Measurements from ENCODE around the gene SEC62. TPM values are rescaled to one million over a fixed set of nuclear protein-coding genes. Genes with fewer than 3 reads are reported as not detected.
"Not testable (repeated sequence)": the region's sequence is repeated elsewhere in the genome, so short reads cannot be mapped to it uniquely, and the experiment has no call there.

Gene SEC62
- total RNA-seq, 2 donors from 2014 or later: 50.4 to 54.0 TPM

DNA sequence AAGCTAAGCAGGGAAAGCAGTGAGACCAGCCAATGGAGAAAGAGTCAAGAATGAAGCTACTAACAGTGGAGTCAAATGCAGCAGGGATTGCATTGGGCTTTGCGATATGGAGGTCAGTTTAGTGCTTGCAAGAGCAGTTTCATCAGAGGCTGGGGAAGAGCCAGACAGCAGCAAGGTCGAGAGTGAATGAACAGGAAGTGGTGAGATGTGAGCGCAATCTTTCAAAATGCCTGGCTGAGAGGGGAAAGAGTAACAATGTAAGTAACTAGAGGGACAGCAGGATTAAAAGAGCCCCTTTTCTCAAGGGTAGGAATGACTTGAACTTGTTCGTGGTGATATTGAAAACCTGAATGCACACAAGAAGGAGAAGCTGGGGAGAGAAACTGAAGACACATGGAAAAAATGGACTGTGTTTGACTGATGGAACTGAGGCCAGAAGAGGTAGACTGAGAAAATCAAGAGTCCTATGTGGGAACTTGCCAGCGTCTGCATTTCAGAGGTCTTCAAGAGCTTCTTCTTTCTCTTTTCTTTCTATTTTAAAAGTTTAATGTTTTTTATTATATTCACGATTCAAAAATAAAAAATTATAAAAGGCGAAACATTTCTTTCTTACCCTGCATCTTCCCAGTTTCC is 40.5 kb downstream of the SEC62 start:
- Histone ChIP-seq H3K9me3 (no peaks in the 10 kb centered on the region), H3K4me1 (replicated peaks) (no peaks in the 10 kb centered on the region), H3K27ac (no peak overlapping the region), H3K27me3 (replicated peaks; ENCODE audit: insufficient read depth) (no peaks in the 10 kb centered on the region), H3K36me3 (no peaks in the 10 kb centered on the region), H3K4me3 (no peak overlapping the region)
- intact Hi-C loops (cut with DNase I): no loop called here
- DNase-seq (ENCODE audit: low spot score): no peak
- WGBS: 76% methylated on average over 7 of the region's 7 CpGs
- no peak for TF ChIP-seq POLR2A (IDR thresholded peaks at IDR 0.05)
- TF ChIP-seq, protein P1, sequence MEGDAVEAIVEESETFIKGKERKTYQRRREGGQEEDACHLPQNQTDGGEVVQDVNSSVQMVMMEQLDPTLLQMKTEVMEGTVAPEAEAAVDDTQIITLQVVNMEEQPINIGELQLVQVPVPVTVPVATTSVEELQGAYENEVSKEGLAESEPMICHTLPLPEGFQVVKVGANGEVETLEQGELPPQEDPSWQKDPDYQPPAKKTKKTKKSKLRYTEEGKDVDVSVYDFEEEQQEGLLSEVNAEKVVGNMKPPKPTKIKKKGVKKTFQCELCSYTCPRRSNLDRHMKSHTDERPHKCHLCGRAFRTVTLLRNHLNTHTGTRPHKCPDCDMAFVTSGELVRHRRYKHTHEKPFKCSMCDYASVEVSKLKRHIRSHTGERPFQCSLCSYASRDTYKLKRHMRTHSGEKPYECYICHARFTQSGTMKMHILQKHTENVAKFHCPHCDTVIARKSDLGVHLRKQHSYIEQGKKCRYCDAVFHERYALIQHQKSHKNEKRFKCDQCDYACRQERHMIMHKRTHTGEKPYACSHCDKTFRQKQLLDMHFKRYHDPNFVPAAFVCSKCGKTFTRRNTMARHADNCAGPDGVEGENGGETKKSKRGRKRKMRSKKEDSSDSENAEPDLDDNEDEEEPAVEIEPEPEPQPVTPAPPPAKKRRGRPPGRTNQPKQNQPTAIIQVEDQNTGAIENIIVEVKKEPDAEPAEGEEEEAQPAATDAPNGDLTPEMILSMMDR (IDR thresholded peaks at IDR 0.05): no peak
- TF ChIP-seq POLR2AphosphoS5 (IDR thresholded peaks at IDR 0.05): no peak

DNA sequence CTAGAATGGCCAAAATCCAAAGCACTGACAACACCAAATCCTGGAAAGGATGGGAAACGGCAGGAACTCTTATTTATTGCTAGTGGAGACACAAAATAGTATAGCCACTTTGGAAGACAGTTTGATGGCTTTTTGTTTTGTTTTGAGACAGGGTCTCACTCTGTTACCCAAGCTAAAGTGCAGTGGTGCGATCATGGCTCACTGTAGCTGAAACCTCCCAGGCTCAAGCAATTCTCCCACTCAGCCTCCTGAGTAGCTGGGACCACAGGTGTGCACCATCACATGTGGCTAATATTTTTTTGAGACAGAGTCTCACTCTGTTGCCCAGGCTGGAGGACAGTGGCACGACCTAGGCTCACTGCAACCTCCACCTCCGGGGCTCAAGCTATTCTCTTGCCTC is 43.9 kb downstream of the SEC62 start:
- Histone ChIP-seq H3K4me1 (replicated peaks) (no peaks in the 10 kb centered on the region), H3K27me3 (replicated peaks; ENCODE audit: insufficient read depth) (no peaks in the 10 kb centered on the region), H3K4me3 (no peak overlapping the region), H3K27ac (no peak overlapping the region), H3K9me3 (no peaks in the 10 kb centered on the region), H3K36me3 (no peaks in the 10 kb centered on the region)
- TF ChIP-seq POLR2A (IDR thresholded peaks at IDR 0.05) (no peak), POLR2AphosphoS5 (IDR thresholded peaks at IDR 0.05) (no peak)
- TF ChIP-seq, protein P1 (IDR thresholded peaks at IDR 0.05): no peak
- WGBS: 79% methylated on average over 4 of the region's 4 CpGs
- intact Hi-C loops (cut with DNase I): no loop called here
- no peak for DNase-seq (ENCODE audit: low spot score)

DNA sequence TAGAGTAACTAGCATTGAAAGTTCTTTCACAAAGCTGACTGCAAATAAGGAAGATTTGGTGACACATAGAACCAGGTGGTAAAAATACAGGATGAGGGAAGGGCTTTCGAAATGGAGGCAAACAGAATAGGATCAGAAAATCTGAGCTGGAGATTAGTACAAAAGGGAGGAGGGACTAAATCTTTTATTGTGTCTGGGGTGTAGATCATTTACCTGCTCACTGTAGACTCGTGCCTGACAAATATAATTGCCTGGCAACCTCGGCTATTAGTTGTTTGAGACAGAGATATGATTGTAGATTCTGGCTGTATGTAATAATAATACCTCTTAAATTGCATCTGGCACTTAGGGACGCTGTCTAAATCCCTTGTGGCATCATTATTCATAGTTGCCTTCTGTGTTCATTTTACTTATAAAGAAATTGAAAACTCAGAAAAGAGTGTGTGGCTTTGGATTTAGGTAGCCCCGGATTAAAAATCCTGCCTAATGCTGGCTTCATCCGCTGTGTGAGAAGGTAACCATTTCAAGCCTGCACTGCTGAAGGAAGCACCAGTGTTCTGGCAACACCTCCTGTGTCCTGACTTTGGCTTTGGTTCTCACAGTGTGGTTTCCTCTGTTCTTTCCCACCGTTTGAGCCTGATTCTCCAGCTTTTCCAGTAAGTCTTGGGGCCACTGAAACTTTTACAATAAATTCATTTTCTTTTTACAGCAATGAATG is 46.2 kb downstream of the SEC62 start:
- Histone ChIP-seq H3K4me1 (replicated peaks) (no peaks in the 10 kb centered on the region), H3K27me3 (replicated peaks; ENCODE audit: insufficient read depth) (no peaks in the 10 kb centered on the region), H3K9me3 (no peaks in the 10 kb centered on the region), H3K4me3 (no peak overlapping the region), H3K27ac (no peak overlapping the region), H3K36me3 (no peaks in the 10 kb centered on the region)
- DNase-seq (ENCODE audit: low spot score): no peak
- WGBS: 32% methylated on average over 7 of the region's 7 CpGs
- intact Hi-C loops (cut with DNase I): no loop called here
- TF ChIP-seq POLR2AphosphoS5 (IDR thresholded peaks at IDR 0.05) (no peak), POLR2A (IDR thresholded peaks at IDR 0.05) (no peak)
- TF ChIP-seq, protein P1 (IDR thresholded peaks at IDR 0.05): no peak

DNA sequence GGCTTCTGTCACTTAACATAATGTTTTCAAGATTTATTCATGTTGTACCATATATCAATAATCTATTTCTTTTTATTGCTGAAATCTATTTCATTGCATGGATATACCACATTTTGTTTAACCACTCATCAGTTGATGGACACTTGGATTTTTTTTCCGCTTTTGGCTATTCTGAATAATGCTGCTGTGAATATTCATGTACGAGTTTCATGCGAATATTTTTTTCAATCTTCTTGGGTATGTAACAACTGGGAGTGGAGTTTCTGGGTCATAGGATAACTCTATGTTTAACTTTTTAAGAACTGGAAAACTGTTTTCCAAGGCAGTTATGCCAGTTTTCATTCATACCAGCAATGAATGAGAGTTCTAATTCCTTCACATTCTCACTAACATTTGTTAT is 49.5 kb downstream of the SEC62 start:
- H3K4me1 ChIP-seq (replicated peaks): no peaks in the 10 kb centered on the region
- WGBS: 91% methylated on average over 3 of the region's 3 CpGs
- DNase-seq (ENCODE audit: low spot score): no peak
- no peaks in the 10 kb centered on the region for H3K36me3 ChIP-seq
- no peaks in the 10 kb centered on the region for H3K9me3 ChIP-seq
- no peak for TF ChIP-seq POLR2AphosphoS5 (IDR thresholded peaks at IDR 0.05)
- TF ChIP-seq, protein P1 (IDR thresholded peaks at IDR 0.05): no peak
- no peak for TF ChIP-seq POLR2A (IDR thresholded peaks at IDR 0.05)
- H3K4me3 ChIP-seq: no peak overlapping the region
- H3K27me3 ChIP-seq (replicated peaks; ENCODE audit: insufficient read depth): no peaks in the 10 kb centered on the region
- H3K27ac ChIP-seq: no peak overlapping the region
- intact Hi-C loops (cut with DNase I): no loop called here

DNA sequence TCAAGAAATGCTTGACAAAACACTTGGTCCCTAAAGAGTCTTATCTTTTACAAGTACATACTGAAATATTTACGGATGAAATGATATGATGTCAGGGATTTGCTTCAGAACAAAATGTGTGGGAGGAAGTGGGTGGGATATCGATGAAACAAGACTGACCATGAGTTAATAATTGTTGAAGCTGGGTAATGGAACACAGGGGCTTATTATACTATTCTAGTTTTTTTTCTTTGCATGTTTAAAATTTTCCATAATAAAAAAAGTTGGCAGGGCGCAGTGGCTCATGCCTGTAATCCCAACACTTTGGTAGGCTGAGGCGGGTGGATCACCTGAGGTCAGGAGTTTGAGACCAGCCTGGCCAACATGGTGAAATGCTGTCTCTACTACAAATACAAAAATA is 52.7 kb downstream of the SEC62 start:
- intact Hi-C loops (cut with DNase I): not testable (repeated sequence)

More for the DNA sequence above, 52.7 kb downstream of the SEC62 start:
- not testable (repeated sequence) for H3K4me1 ChIP-seq (replicated peaks); H3K9me3 ChIP-seq; H3K36me3 ChIP-seq; H3K27ac ChIP-seq; DNase-seq (ENCODE audit: low spot score); H3K4me3 ChIP-seq; H3K27me3 ChIP-seq (replicated peaks; ENCODE audit: insufficient read depth)
- 54% methylated on average over 4 of the region's 4 CpGs for WGBS

Data from prostate gland (tissue), 2 donors.